ENCODE measurements around the gene SEC31A.

SEC31A gene

GRCh38 chr4:82770607-82771006 lies 120.3 kb downstream of the SEC31A start:
- DNase-seq (ENCODE audit: low read depth in 2 of 2), result no peak
- no peak overlapping the region for H3K4me3 ChIP-seq (replicated peaks in 1 of 2; ENCODE audit: low read depth in 2 of 2, low read length in 2 of 2)
- no peak for TF ChIP-seq CTCF (IDR thresholded peaks at IDR 0.05; ENCODE audit: low read depth, low read length)

All from cardiac fibroblast (primary cell).